ENCODE measurements around the gene CREB5.

DNA sequence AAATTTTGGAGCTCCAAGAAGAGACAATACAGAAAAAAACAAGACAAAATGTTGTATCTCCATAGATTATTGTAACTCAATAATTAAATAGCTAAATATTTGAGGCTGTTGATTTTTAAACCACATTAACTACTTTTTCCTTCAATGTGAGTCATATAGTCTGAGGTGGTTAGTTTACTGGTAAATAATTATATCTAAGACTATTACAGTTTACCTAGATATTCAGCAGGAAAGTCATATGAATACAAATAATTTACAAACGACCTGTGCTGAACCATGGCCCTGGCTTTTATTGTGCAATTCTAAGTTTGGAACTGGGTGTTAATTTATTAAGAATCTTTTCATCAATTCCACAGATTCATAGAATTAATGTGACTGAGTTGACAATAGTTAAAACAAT lies 22.2 kb downstream of the CREB5 start:
- no peak for TF ChIP-seq EP300 (IDR thresholded peaks at IDR 0.05; ENCODE audit: borderline replicate concordance)
- no peak for TF ChIP-seq CREB1 (IDR thresholded peaks at IDR 0.05; ENCODE audit: low read depth)
- no peak for TF ChIP-seq TCF12 (IDR thresholded peaks at IDR 0.05; ENCODE audit: low read depth)
- no peak for TF ChIP-seq REST (IDR thresholded peaks at IDR 0.05; ENCODE audit: low read depth)
- TF ChIP-seq YY1 (IDR thresholded peaks at IDR 0.05; ENCODE audit: low read depth) = no peak
- TF ChIP-seq TAF1 (IDR thresholded peaks at IDR 0.05; ENCODE audit: low read depth) = no peak
- no peak for TF ChIP-seq MAX (IDR thresholded peaks at IDR 0.05)
- TF ChIP-seq CEBPB (IDR thresholded peaks at IDR 0.05) = no peak
